GM21717 (cell line): Measurements from ENCODE around the gene DUSP15.
"Not testable (repeated sequence)": the region's sequence is repeated elsewhere in the genome, so short reads cannot be mapped to it uniquely, and the experiment has no call there.

ENCODE experiments used
- ATAC-seq: cut with Tn5 transposase; IDR thresholded peaks from one replicate; pipeline ENCODE4 v1.9.1; 2021; ENCODE audit warnings: mild to moderate bottlenecking, moderate library complexity; ENCODE audit not compliant: unreplicated experiment

The DUSP15 gene

GRCh38 chr20:31824125-31824485 lies 46.2 kb downstream of the DUSP15 start:
- no peak for ATAC-seq

- ATAC-seq: no peak
These were observed 46.8 kb downstream of the DUSP15 start for GRCh38 chr20:31823360-31824124.

- ATAC-seq: no peak
These were observed 47.7 kb downstream of the DUSP15 start for GRCh38 chr20:31822421-31823330.

- ATAC-seq: no peak
These were observed 48.9 kb downstream of the DUSP15 start for GRCh38 chr20:31821427-31821826.

GRCh38 chr20:31820228-31820627 lies 50.1 kb downstream of the DUSP15 start:
- ATAC-seq: no peak

- ATAC-seq: no peak
These were observed 51.1 kb downstream of the DUSP15 start, which contains the start of gene MYLK2 for GRCh38 chr20:31819083-31819784. TSS of gene MYLK2 (plus strand) at chr20:31819356. CDS start at chr20:31819581, 225 bp downstream.

GRCh38 chr20:31818376-31818908 lies 51.9 kb downstream of the DUSP15 start:
- no peak for ATAC-seq

- no peak for ATAC-seq
These were observed 52.9 kb downstream of the DUSP15 start for GRCh38 chr20:31817461-31817860.

GRCh38 chr20:31816221-31816620 lies 54.1 kb downstream of the DUSP15 start:
- ATAC-seq: no peak

GRCh38 chr20:31815408-31816188 lies 54.7 kb downstream of the DUSP15 start:
- ATAC-seq: no peak

- not testable (repeated sequence) for ATAC-seq
These were observed 56.2 kb downstream of the DUSP15 start for GRCh38 chr20:31814142-31814541.

- no peak for ATAC-seq
These were observed 56.7 kb downstream of the DUSP15 start for GRCh38 chr20:31813611-31814010.

GRCh38 chr20:31811796-31812728 lies 58.3 kb downstream of the DUSP15 start:
- ATAC-seq: no peak

- ATAC-seq: no peak
These were observed 59.1 kb downstream of the DUSP15 start for GRCh38 chr20:31811198-31811597.
